Astrocyte (in vitro differentiated cells and primary cell): Measurements from ENCODE around the gene ARHGAP44.

Experiments
- CTCF ChIP-seq: IDR thresholded peaks from 2 replicates; pipeline ENCODE4 v1.5.1; 2011; ENCODE audit warnings: low read depth, mild to moderate bottlenecking, inconsistent platforms, low read length, moderate library complexity; ENCODE audit not compliant: insufficient read depth
- EZH2 ChIP-seq: IDR thresholded peaks from 2 replicates; pipeline ENCODE4 v1.6.1; 2012; ENCODE audit warnings: mild to moderate bottlenecking, low read length, inconsistent platforms; ENCODE audit not compliant: insufficient read depth

GRCh38 chr17:12842936-12843335 is 53.6 kb downstream of the ARHGAP44 start:
- no peak for TF ChIP-seq CTCF
- TF ChIP-seq EZH2, result no peak
